D341Med (cell line): ENCODE data around the gene PRPH.
"Not testable (repeated sequence)": the region's sequence is repeated elsewhere in the genome, so short reads cannot be mapped to it uniquely, and the experiment has no call there.

Source experiments
- DNase-seq: peaks from one replicate; pipeline ENCODE4 v3.0.0; 2012; ENCODE audit warnings: low spot score

Gene PRPH

GRCh38 chr12:49301760-49302159 is 6.8 kb downstream of the PRPH start:
- DNase-seq = no peak

- DNase-seq = no peak
Measured at GRCh38 chr12:49304161-49304560, 9.2 kb downstream of the PRPH start.

- no peak for DNase-seq
Measured at GRCh38 chr12:49305762-49306510, 11.0 kb downstream of the PRPH start.

GRCh38 chr12:49309386-49309785 is 14.4 kb downstream of the PRPH start:
- DNase-seq = no peak

- DNase-seq = not testable (repeated sequence)
Measured at GRCh38 chr12:49310451-49311000, 15.6 kb downstream of the PRPH start.

- no peak for DNase-seq
Measured at GRCh38 chr12:49314811-49315210, 19.9 kb downstream of the PRPH start.

- DNase-seq = not testable (repeated sequence)
Measured at GRCh38 chr12:49317118-49317517, 22.2 kb downstream of the PRPH start.

- DNase-seq = not testable (repeated sequence)
Measured at GRCh38 chr12:49320411-49321103, 25.6 kb downstream of the PRPH start.

- DNase-seq = no peak
Measured at GRCh38 chr12:49322367-49322707, 27.4 kb downstream of the PRPH start.

GRCh38 chr12:49322708-49323523 is 28.0 kb downstream of the PRPH start, which contains the start of gene TROAP:
TROAP (plus strand) TSS chr12:49323255; CDS start chr12:49323609, 354 bp downstream.
- DNase-seq = peak; percentile 99

GRCh38 chr12:49323524-49324097 is 28.7 kb downstream of the PRPH start:
- peak; percentile 34 for DNase-seq

GRCh38 chr12:49325606-49326005 is 30.7 kb downstream of the PRPH start:
- DNase-seq = no peak

GRCh38 chr12:49327368-49327767 is 32.4 kb downstream of the PRPH start:
- peak; percentile 0 for DNase-seq

GRCh38 chr12:49327887-49328286 is 32.9 kb downstream of the PRPH start:
- DNase-seq = no peak

GRCh38 chr12:49328816-49329215 is 33.9 kb downstream of the PRPH start:
- DNase-seq = peak; percentile 9

- DNase-seq = no peak
Measured at GRCh38 chr12:49330032-49330619, 35.2 kb downstream of the PRPH start.

GRCh38 chr12:49330631-49331379 is 35.9 kb downstream of the PRPH start:
- no peak for DNase-seq

GRCh38 chr12:49331380-49332222 is 36.7 kb downstream of the PRPH start:
- peak; percentile 78 for DNase-seq

GRCh38 chr12:49332441-49332861 is 37.5 kb downstream of the PRPH start:
- DNase-seq = no peak

GRCh38 chr12:49332891-49333371 is 38.0 kb downstream of the PRPH start:
- DNase-seq = no peak
